Activated CD8-positive, alpha-beta memory T cell treated with anti-CD3 and anti-CD28 coated beads, Interleukin-2, amount 50 U/mL, for 24 hours (primary cell): ENCODE measurements around the gene MAPRE2.

Source experiments
- DNase-seq: peaks from one replicate; pipeline ENCODE4 v3.0.0-alpha.2; 2020; ENCODE audit errors: extremely low read depth

Gene MAPRE2

GRCh38 chr18:35038029-35038428 is 3.2 kb upstream of the MAPRE2 start:
- no peak for DNase-seq

- DNase-seq = no peak
Observed at GRCh38 chr18:35038881-35039491, 2.2 kb upstream of the MAPRE2 start.

DNA sequence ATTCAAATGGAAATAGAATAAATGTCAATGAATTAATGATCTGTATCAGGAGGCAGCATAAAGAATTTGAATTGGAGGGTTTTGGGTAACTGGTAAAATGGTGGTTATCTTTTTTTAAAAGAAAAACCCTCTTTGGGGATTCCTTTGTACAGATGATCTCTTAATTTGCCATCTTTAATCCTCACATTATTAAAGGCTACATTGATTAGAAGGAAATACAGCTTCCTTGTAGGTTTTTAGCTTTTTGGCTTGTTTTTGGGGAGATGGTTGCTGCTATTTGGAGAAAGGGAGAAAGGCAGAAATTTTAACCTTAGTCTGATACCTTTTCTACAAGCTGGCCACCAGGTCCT is 600 bp upstream of the MAPRE2 start:
- no peak for DNase-seq

DNA sequence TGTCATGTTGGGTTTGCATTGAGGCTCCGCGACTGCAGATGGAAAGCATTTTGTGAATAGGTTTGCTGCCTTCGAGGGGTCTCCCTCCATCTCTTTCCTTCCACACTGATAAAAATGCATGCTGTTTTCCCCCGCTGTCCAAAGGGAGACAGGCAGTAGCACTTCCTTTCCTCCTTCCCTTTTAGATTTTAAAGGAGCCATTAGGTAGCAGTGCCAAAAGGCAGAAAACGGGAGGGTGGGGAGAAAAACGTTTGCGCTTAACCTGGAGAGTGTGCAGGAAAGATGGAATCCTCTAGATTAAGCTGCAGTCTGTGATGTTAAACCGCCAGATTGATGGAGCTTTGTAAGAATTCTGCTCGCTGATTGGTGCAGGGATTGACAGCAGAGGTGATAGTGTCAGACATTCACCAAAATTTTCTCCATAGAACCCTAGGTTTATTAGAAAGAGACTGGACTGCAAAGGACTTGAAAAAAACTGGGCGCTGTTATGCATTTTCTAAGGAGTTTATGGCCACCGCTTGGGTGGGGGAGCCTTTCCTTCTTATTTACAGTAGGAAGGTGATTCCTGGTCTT is 688 bp downstream of the MAPRE2 start:
- no peak for DNase-seq

DNA sequence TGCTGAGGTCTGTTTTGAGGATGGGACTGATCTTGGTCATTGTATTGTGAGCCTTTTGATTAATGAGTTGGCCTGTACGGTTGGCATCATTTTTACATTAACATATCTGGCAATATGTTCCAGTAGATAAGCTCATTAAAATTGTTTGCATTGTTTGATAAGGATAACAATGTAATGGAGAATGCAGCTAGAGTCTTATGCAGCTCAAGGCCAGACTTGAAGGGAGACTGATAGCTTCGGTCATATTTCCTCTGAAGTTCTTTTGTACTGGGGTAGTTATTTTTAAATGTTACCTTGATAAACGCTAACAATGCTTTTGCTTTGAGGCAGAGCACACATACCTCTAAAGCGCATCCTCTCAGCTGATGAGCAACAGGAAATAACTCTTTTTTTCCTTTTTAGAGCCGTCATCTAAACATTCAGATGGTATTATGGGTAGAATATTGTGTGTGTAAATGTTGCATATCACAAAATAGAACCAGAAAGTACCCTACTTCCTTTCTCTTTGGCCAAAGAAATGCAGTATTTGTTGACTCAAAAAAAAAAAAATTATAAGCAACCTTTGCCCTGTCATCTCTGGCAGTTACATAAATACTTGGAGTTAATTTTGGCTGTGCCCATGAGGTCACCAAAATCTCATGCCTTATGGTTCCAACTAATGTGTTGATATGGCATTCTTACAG is 1.3 kb downstream of the MAPRE2 start:
- no peak for DNase-seq

- DNase-seq = no peak
Observed at GRCh38 chr18:35043207-35043606, 2.0 kb downstream of the MAPRE2 start.

DNA sequence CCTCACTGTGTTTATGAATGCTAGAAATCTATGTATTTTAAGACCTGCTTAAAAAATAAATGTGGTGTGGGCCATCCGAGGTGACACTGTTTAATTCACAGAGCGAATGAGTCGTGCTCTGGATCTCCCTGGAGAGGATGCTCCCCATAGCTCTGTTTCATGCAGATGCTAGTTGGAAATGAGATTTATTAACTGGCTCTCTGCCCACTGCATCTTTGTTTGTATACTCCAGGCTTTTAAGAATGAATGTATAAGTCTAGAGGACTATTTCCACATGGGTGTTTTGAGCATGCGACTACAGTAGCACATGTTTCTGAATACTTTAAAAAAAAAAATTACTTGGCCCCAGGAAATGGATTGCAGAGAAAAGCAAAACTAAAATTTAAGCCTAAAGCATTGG is 3.9 kb downstream of the MAPRE2 start:
- no peak for DNase-seq

- no peak for DNase-seq
Observed at GRCh38 chr18:35045806-35046205, 4.6 kb downstream of the MAPRE2 start.

GRCh38 chr18:35047697-35048292 is 6.6 kb downstream of the MAPRE2 start:
- no peak for DNase-seq

- no peak for DNase-seq
Observed at GRCh38 chr18:35049111-35050027, 8.2 kb downstream of the MAPRE2 start.

DNA sequence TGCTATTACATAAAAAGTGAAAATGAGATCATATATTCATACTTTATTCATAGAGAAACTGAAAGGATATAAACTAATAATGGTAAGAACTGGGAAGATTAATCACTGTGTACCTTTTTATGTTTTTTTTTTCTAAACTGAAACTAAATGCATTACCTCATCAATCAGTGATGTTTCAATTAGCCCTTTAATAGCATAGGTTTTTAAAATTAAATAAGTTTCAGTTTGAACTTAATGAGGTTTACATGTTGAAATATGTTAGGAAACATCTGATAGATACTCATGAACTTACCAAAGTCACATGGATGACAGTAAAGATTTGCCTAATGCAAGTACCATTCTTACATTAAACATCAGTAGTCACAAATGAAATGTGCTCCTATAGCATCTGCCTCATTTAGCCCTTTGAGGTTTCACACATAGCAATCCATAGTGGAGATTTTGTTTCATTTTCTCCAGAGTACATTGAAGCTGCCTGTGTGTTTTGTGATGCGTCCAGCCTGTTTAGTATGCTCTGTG is 8.9 kb downstream of the MAPRE2 start:
- DNase-seq = no peak

GRCh38 chr18:35050705-35051195 is 9.5 kb downstream of the MAPRE2 start:
- DNase-seq = no peak

DNA sequence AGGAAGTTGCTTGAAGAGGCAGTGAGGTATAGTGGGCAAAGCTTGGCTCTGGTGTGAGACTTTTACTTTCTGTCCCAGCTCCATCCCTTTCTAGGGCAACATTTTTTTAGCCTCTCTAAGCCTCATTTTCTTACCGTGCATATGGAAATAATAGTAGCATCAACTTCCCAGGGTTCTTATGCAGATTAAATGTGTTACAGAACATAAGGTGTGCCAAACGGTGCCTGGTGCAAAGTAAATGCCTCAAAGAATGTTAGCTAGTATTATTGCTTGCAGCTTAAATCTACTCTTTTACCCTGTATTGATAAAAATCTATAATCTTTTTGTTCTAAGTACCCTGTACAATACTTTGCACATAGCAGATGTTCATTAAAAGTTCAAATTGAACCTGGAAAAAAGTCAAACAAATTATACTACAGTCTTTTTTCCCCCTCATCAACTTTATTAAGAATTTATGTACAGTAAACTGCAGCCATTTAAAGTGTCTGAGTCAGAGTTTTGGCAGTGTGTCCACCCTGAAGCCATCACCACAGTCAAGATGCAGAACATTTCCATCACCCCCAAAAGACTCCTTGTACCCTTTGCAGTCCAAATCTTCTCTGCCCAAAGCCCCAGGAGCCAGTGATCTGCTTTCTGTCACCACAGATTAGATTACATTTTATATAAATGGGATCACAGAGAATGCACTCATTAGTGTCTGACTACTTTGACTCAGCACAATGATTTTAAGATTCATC is 10.6 kb downstream of the MAPRE2 start:
- DNase-seq = no peak

DNA sequence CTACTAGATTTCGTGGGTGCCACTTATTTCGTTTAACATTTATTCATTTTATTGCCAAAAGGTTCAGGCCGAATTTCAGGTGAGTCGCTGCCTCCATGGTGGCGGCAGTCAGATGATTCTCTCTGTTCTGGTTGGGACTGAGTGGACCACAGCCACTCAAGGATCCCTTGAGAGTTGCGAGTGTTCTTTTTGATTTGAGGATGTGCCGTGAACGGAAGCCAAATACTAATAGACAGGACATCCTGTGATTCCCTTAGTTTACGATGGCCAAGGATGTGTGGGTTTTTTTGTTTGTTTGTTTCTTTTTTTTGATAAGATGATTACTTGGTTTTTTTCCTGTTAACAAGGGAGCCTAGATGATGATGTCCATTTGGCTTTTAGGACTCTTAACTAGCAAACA is 13.2 kb downstream of the MAPRE2 start:
- no peak for DNase-seq

DNA sequence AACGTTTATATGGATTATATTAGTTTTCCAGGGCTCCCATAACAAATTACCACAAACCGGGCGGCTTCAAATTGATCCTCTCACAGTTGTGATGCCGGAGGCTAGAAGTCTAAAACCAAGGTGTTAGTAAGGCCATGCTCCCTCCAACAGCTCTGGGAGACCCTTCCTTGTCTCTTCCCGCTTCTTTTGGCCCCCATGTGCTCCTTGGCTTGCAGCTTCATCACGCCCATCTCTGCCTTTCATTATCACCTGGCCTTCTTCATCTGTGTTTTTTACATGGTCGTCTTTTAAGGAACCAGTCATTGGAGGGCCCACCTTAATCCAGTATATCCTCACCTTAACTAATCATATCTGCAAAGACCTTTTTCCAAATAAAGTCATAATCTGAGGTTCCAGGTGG is 13.9 kb downstream of the MAPRE2 start:
- no peak for DNase-seq

DNA sequence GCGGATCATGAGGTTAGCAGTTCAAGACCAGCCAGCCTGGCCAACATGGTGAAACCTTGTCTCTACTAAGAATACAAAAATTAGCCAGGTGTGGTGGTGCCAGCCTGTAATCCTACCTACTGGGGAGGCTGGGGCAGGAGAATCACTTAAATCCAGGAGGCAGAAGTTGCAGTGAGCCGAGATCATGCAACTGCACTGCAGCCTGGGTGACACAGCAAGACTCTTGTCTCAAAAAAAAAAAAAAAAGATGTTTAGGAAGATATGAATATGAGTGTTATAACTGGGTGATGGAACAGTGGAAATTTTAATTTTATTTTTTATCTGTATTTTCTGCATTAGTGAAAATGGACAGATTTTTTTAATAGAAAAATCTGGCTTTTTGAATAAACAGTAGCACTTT is 14.5 kb downstream of the MAPRE2 start:
- DNase-seq = no peak

DNA sequence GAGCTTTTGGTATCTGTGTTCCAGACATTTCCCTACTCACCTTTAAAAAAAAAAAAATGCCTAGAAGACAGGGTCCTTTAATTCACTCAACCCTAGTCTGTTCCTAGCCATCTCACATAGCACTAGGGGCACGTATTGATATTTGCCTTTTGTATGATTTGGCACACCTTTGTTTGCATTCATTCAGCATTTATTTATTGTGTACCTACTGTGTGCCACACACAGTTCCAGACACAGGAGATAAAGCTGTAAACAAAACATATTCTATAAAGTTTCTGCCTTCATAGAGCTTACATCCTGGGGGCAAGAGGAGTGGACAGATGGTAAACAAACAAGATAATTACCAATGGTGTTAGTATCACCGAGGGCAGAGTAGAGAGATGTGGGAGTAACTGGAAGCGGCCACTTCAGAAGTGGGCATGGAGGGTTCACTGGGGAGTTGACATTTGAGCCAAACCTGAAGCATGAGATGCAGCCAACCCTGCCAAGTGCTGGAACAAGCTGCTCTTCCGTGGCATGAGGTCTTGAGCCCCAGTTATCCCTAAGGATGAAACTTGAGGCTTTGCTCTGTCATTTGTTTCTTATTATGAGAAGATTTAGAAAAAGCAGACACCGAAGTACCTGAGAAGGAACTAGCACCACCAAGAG is 18.2 kb downstream of the MAPRE2 start:
- DNase-seq = no peak

DNA sequence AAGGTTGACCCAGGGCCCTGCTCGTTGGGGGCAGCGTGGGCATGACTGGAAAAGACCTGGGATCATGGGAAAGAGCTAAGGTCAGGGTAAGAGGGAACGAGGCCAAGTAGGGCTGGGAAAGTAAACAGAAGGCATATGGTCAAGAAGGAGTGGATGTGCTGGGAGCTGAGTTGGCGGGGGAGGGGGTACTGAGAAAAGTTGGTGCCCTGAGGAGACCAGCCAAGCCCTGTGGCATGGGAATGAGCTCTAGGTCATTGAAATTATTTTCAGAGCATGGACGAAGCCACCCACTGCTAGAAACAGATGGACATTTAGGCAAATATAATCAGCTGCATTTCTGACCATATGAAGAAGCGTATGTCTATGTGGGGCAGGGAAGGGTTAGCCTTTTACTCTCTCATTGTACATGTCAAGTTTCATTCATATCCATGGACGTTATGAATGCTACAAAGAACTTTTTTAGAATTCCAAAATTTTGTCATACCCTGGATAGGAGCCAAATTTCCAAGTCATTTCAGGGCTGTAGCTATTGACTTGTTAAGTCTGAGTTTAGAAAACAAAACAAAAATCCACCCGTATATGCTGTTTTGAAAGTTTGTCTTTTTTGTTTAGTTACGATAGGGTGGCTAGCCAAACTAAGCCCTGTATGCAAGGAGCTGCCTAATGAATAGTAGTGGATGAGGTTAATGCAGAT is 19.1 kb downstream of the MAPRE2 start:
- DNase-seq = no peak

DNA sequence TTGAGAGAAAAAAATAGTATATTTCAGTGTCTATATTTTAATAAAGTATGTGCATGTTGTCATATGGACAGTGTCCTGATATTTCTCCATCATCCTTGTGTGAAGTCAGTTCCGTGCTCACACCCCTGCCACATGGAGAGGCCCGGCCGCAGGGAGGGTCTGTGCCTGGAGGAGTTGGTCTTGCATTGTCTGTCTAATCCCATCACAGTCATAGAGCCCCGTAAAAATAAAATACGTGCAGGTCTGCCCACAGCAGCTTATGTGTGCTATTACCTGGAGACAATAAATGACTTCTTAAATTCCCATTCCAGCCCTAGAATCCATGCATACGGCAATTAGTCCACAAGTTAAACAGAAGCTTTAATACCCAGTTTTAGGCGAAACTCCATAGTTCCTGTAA is 20.1 kb downstream of the MAPRE2 start:
- DNase-seq = no peak

DNA sequence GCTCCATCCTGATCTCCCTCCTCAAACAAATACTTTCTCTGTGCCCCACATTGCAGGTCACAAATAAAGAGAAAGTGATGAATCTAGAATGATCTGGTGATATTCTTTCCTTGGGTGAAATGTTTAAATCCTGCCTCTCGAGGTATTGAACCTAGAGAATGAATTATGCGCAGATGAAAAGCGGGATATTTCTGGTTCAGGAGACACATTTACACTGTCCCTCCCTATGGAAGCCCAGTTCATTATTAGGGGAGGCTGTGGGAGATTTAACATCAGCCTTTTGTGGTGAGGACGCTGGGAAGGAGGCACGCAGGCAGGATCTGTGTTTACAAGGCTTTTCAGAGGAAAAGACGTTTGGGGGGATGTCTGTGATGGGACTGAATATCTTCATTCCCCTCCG is 20.6 kb downstream of the MAPRE2 start:
- DNase-seq = no peak
